ENCODE measurements around the gene TMEM132E.

Gene TMEM132E

GRCh38 chr17:34670618-34671017, 91.2 kb downstream of the TMEM132E start:
- Histone ChIP-seq H3K27me3 (ENCODE audit: low read depth, low read length) (peaks cover 32% of the 10 kb centered on the region), H2AFZ (ENCODE audit: low read depth, low read length) (no peak overlapping the region), H3K27ac (ENCODE audit: low read length) (no peak overlapping the region), H3K4me3 (ENCODE audit: low read length) (no peak overlapping the region), H3K9me3 (ENCODE audit: insufficient read depth, low read length) (no peaks in the 10 kb centered on the region), H3K36me3 (replicated peaks; ENCODE audit: low read depth, low read length) (no peaks in the 10 kb centered on the region), H4K20me1 (ENCODE audit: insufficient read depth, low read length) (no peaks in the 10 kb centered on the region), H3K4me2 (ENCODE audit: low read length) (no peak overlapping the region), H3K4me1 (ENCODE audit: low read length) (no peaks in the 10 kb centered on the region), H3K79me2 (ENCODE audit: low read length) (no peaks in the 10 kb centered on the region), H3K9ac (ENCODE audit: low read length) (no peak overlapping the region)
- TF ChIP-seq CTCF (IDR thresholded peaks at IDR 0.05; ENCODE audit: low read depth, low read length) (no peak), EZH2phosphoT487 (IDR thresholded peaks at IDR 0.05; ENCODE audit: low read depth) (no peak)

GRCh38 chr17:34671191-34671590, 91.8 kb downstream of the TMEM132E start:
- no peaks in the 10 kb centered on the region for H4K20me1 ChIP-seq (ENCODE audit: insufficient read depth, low read length)

GRCh38 chr17:34672176-34672785, 92.9 kb downstream of the TMEM132E start:
- no peak for TF ChIP-seq CTCF (IDR thresholded peaks at IDR 0.05; ENCODE audit: low read depth, low read length)
- no peak for TF ChIP-seq EZH2phosphoT487 (IDR thresholded peaks at IDR 0.05; ENCODE audit: low read depth)
- Histone ChIP-seq H3K4me1 (ENCODE audit: low read length) (no peaks in the 10 kb centered on the region), H3K27ac (ENCODE audit: low read length) (no peak overlapping the region), H3K4me2 (ENCODE audit: low read length) (no peak overlapping the region), H3K27me3 (ENCODE audit: low read depth, low read length) (peaks cover 35% of the 10 kb centered on the region), H3K9ac (ENCODE audit: low read length) (no peak overlapping the region), H3K36me3 (replicated peaks; ENCODE audit: low read depth, low read length) (no peaks in the 10 kb centered on the region), H3K4me3 (ENCODE audit: low read length) (no peak overlapping the region), H3K9me3 (ENCODE audit: insufficient read depth, low read length) (no peaks in the 10 kb centered on the region), H3K79me2 (ENCODE audit: low read length) (no peaks in the 10 kb centered on the region), H4K20me1 (ENCODE audit: insufficient read depth, low read length) (no peaks in the 10 kb centered on the region), H2AFZ (ENCODE audit: low read depth, low read length) (no peak overlapping the region)

More at GRCh38 chr17:34671191-34671590, 91.8 kb downstream of the TMEM132E start:
- Histone ChIP-seq H3K4me2 (ENCODE audit: low read length) (no peak overlapping the region), H3K9me3 (ENCODE audit: insufficient read depth, low read length) (no peaks in the 10 kb centered on the region), H2AFZ (ENCODE audit: low read depth, low read length) (no peak overlapping the region), H3K4me1 (ENCODE audit: low read length) (no peaks in the 10 kb centered on the region), H3K36me3 (replicated peaks; ENCODE audit: low read depth, low read length) (no peaks in the 10 kb centered on the region), H3K79me2 (ENCODE audit: low read length) (no peaks in the 10 kb centered on the region), H3K9ac (ENCODE audit: low read length) (no peak overlapping the region), H3K27ac (ENCODE audit: low read length) (no peak overlapping the region), H3K27me3 (ENCODE audit: low read depth, low read length) (peaks cover 32% of the 10 kb centered on the region), H3K4me3 (ENCODE audit: low read length) (no peak overlapping the region)
- TF ChIP-seq CTCF (IDR thresholded peaks at IDR 0.05; ENCODE audit: low read depth, low read length) (no peak), EZH2phosphoT487 (IDR thresholded peaks at IDR 0.05; ENCODE audit: low read depth) (no peak)

- Histone ChIP-seq H3K4me3 (ENCODE audit: low read length) (no peak overlapping the region), H3K9ac (ENCODE audit: low read length) (no peak overlapping the region), H3K4me2 (ENCODE audit: low read length) (no peak overlapping the region), H4K20me1 (ENCODE audit: insufficient read depth, low read length) (no peaks in the 10 kb centered on the region), H3K9me3 (ENCODE audit: insufficient read depth, low read length) (no peaks in the 10 kb centered on the region), H2AFZ (ENCODE audit: low read depth, low read length) (no peak overlapping the region), H3K27ac (ENCODE audit: low read length) (no peak overlapping the region), H3K79me2 (ENCODE audit: low read length) (no peaks in the 10 kb centered on the region), H3K4me1 (ENCODE audit: low read length) (no peaks in the 10 kb centered on the region), H3K36me3 (replicated peaks; ENCODE audit: low read depth, low read length) (no peaks in the 10 kb centered on the region), H3K27me3 (ENCODE audit: low read depth, low read length) (peaks cover 24% of the 10 kb centered on the region)
- TF ChIP-seq CTCF (IDR thresholded peaks at IDR 0.05; ENCODE audit: low read depth, low read length) (no peak), EZH2phosphoT487 (IDR thresholded peaks at IDR 0.05; ENCODE audit: low read depth) (no peak)
These were observed 94.1 kb downstream of the TMEM132E start for GRCh38 chr17:34673516-34673915.

Data from OCI-LY3 (cell line).